GM23248 (cell line): Measurements from ENCODE around the gene AGAP1. TPM values are rescaled to one million over a fixed set of nuclear protein-coding genes. Genes with fewer than 3 reads are reported as not detected.

ENCODE experiments used
- DNase-seq: peaks from one replicate; pipeline ENCODE4 v3.0.0-alpha.2; 2015
- H2AFZ ChIP-seq: fragments of 200-600 bp; sonication (generic); 2 replicates; pipeline ENCODE4 v1.6.1; 2016; ENCODE audit warnings: antibody characterized with exemption
- H3F3A ChIP-seq: fragments of 200-600 bp; sonication (generic); 2 replicates; pipeline ENCODE4 v1.6.1; 2016; ENCODE audit warnings: mild to moderate bottlenecking, antibody characterized with exemption, mixed run types; ENCODE audit not compliant: insufficient read depth
- H3K27ac ChIP-seq: fragments of 200-600 bp; sonication (generic); 2 replicates; pipeline ENCODE4 v1.5.1; 2016; ENCODE audit warnings: mild to moderate bottlenecking
- H3K27me3 ChIP-seq: fragments of 200-600 bp; sonication (generic); replicated peaks from 2 replicates; pipeline ENCODE4 v1.6.1; 2016; ENCODE audit warnings: mild to moderate bottlenecking; ENCODE audit not compliant: insufficient read depth
- H3K36me3 ChIP-seq: fragments of 200-600 bp; sonication (generic); 2 replicates; pipeline ENCODE4 v1.6.1; 2016; ENCODE audit warnings: low read depth, mild to moderate bottlenecking
- H3K4me1 ChIP-seq: fragments of 200-600 bp; sonication (generic); 2 replicates; pipeline ENCODE4 v1.6.1; 2016; ENCODE audit warnings: mild to moderate bottlenecking; ENCODE audit not compliant: insufficient read depth
- H3K4me2 ChIP-seq: fragments of 200-600 bp; sonication (generic); one replicate; pipeline ENCODE4 v1.6.1; 2016; ENCODE audit warnings: mild to moderate bottlenecking; ENCODE audit not compliant: unreplicated experiment
- H3K4me3 ChIP-seq: fragments of 200-600 bp; sonication (generic); 2 replicates; pipeline ENCODE4 v1.5.1; 2016; ENCODE audit warnings: mild to moderate bottlenecking
- H3K79me2 ChIP-seq: fragments of 200-600 bp; sonication (generic); 2 replicates; pipeline ENCODE4 v1.6.1; 2016; ENCODE audit warnings: mild to moderate bottlenecking; ENCODE audit not compliant: insufficient read depth
- H3K9ac ChIP-seq: fragments of 200-600 bp; sonication (generic); 2 replicates; pipeline ENCODE4 v1.6.1; 2016; ENCODE audit warnings: mild to moderate bottlenecking
- H3K9me2 ChIP-seq: fragments of 200-600 bp; sonication (generic); 2 replicates; pipeline ENCODE4 v1.6.1; 2016; ENCODE audit warnings: mixed run types, mild to moderate bottlenecking, moderate library complexity; ENCODE audit not compliant: insufficient read depth
- H3K9me3 ChIP-seq: fragments of 200-600 bp; sonication (generic); one replicate; pipeline ENCODE4 v1.6.1; 2017; ENCODE audit warnings: low read depth
- H4K20me1 ChIP-seq: fragments of 200-600 bp; sonication (generic); 2 replicates; pipeline ENCODE4 v1.6.0; 2016; ENCODE audit not compliant: insufficient read depth
- EZH2 ChIP-seq: fragments of 200-600 bp; sonication (generic); IDR thresholded peaks from 2 replicates; pipeline ENCODE4 v1.6.1; 2018; ENCODE audit warnings: antibody characterized with exemption, mild to moderate bottlenecking; ENCODE audit not compliant: insufficient read depth, poor library complexity, severe bottlenecking
- EZH2phosphoT487 ChIP-seq: fragments of 200-600 bp; sonication (generic); IDR thresholded peaks from 2 replicates; pipeline ENCODE4 v1.6.1; 2018; ENCODE audit warnings: antibody characterized with exemption, moderate library complexity, mild to moderate bottlenecking, low read depth; ENCODE audit not compliant: insufficient read depth
- WGBS, 2 experiments: methylation state at CpG; one replicate each; pipeline ENCODE4 v1.1.6; 2015 to 2017; ENCODE audit warnings: low lambda C conversion rate in 2 of 2, low coverage in 1 of 2; ENCODE audit errors: missing lambda C conversion rate in 2 of 2; 5-methylcytosine and 5-hydroxymethylcytosine counted together
- in situ Hi-C: fragments of 300-500 bp; cut with MboI; formaldehyde crosslinking; loops from 2 replicates; pipeline ENCODE4 v1.15.0; 2020
- polyA plus RNA-seq: library from polyadenylated mRNA; unstranded; fragments of >200 nt; fragmentation: Nextera tagmentation; extraction: Ambion mirVana; gene quantifications from 2 replicates; pipeline ENCODE4 v1.2.1, GENCODE V29; 2016
- total RNA-seq: library from RNA; depleted of rRNA; stranded (reverse); fragments of >200 nt; shearing (Covaris generic); gene quantifications from 2 replicates; pipeline ENCODE4 v1.2.3, GENCODE V29; 2014

Gene AGAP1
- total and polyA plus RNA-seq, 2 experiments from 2014 or later: 2.2 to 9.9 TPM

- H2AFZ ChIP-seq: no peak overlapping the region
- no peak overlapping the region for H3K9ac ChIP-seq
- 0 out of 2 replicates have a peak, but pooled peaks cover 5% of the 10 kb centered on the region for H3K4me1 ChIP-seq
- no peaks in the 10 kb centered on the region for H3K9me3 ChIP-seq
- in situ Hi-C loops: no loop called here
- WGBS, 2 experiments: 96% methylated on average over 11 of the region's 11 CpGs
- H3K4me3 ChIP-seq: no peak overlapping the region
- DNase-seq: no peak
- H3K27ac ChIP-seq: no peak overlapping the region
- no peaks in the 10 kb centered on the region for H3K27me3 ChIP-seq
- H3F3A ChIP-seq: no peaks in the 10 kb centered on the region
- no peaks in the 10 kb centered on the region for H3K9me2 ChIP-seq
- H4K20me1 ChIP-seq: no peaks in the 10 kb centered on the region
- TF ChIP-seq EZH2 (no peak), EZH2phosphoT487 (no peak)
- H3K79me2 ChIP-seq: no peaks in the 10 kb centered on the region
- no peak overlapping the region for H3K4me2 ChIP-seq
- H3K36me3 ChIP-seq: no peaks in the 10 kb centered on the region
Measured at GRCh38 chr2:236081171-236081570, 587.3 kb downstream of the AGAP1 start.

DNA sequence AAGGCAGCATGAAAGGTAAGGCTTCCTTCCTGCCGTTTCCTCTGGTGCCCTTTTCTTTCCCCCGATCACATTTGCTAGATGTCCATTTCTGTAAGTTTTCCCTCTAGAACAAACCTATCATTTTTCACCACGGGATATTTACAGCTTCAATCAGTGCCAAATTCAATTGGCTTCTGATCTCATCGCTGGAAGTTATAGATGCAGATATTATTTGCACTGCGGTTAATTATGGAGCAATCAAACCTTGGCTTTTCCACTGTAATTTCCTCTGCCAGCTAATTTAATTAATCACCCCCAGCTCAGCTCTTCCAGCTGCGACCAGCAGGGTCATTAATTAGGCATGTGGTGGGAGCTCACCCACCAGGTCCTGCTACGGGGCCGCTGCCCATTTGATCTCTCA lies 588.2 kb downstream of the AGAP1 start:
- Histone ChIP-seq H3K79me2 (no peaks in the 10 kb centered on the region), H3K27me3 (no peaks in the 10 kb centered on the region), H3K27ac (no peak overlapping the region), H3F3A (no peaks in the 10 kb centered on the region), H3K9me2 (no peaks in the 10 kb centered on the region), H3K4me2 (no peak overlapping the region), H2AFZ (no peak overlapping the region), H3K4me1 (0 out of 2 replicates have a peak, but pooled peaks cover 5% of the 10 kb centered on the region), H3K9ac (no peak overlapping the region), H3K36me3 (no peaks in the 10 kb centered on the region), H4K20me1 (no peaks in the 10 kb centered on the region), H3K4me3 (no peak overlapping the region), H3K9me3 (no peaks in the 10 kb centered on the region)
- TF ChIP-seq EZH2phosphoT487: no peak
- TF ChIP-seq EZH2: no peak
- in situ Hi-C loops: no loop called here
- DNase-seq: no peak
- WGBS, 2 experiments: 79 to 82% methylated on average over 8 of the region's 8 CpGs

DNA sequence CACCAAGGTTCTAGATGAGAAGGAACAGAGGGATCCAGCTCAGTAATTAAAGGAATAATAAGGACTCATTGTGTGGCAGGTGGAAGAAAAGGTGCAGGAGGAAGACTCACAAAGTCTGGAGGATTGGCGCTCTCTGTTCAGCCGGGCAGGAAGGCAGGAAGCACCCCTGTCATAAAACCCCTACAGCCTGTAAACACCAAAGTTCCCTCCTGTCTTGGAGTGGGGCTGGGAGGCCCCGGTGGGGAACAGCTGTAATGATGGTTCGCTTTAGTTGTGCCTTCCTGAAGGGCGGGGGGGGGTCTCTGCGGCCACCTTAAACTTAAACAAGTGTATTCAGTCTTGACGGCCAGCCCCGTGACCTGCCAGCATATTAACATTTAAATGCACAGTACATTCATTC lies 590.1 kb downstream of the AGAP1 start:
- H3F3A ChIP-seq: no peaks in the 10 kb centered on the region
- DNase-seq: no peak
- no peak overlapping the region for H2AFZ ChIP-seq
- no peak overlapping the region for H3K4me2 ChIP-seq
- no peaks in the 10 kb centered on the region for H4K20me1 ChIP-seq
- TF ChIP-seq EZH2phosphoT487 (no peak), EZH2 (no peak)
- H3K27me3 ChIP-seq: no peaks in the 10 kb centered on the region
- no peaks in the 10 kb centered on the region for H3K9me3 ChIP-seq
- WGBS, 2 experiments: 95 to 97% methylated on average over 8 of the region's 8 CpGs
- no peak overlapping the region for H3K4me3 ChIP-seq
- in situ Hi-C loops: no loop called here
- no peaks in the 10 kb centered on the region for H3K9me2 ChIP-seq
- no peaks in the 10 kb centered on the region for H3K36me3 ChIP-seq
- no peaks in the 10 kb centered on the region for H3K4me1 ChIP-seq
- no peak overlapping the region for H3K27ac ChIP-seq
- no peak overlapping the region for H3K9ac ChIP-seq
- no peaks in the 10 kb centered on the region for H3K79me2 ChIP-seq

DNA sequence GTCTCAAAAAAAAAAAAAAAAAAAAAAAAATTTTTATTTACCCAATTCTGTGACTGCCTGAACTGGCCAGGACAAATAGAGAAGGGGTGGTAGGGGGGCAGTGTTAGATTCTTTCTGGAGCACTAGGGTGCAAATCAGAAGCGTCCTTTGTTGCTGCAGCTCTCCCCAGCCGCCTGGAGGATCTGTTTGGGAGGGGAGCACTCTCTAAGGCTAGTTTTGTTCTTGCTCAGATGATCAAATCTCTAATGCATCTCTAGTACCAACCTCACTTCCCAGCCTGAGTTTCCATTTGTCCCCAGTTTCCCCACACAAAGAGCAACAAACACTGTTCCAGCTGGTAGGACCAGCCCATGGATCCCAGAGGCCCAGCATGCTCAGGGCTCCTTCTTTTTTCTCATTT lies 591.4 kb downstream of the AGAP1 start:
- no peaks in the 10 kb centered on the region for H4K20me1 ChIP-seq
- H3K36me3 ChIP-seq: no peaks in the 10 kb centered on the region
- H3K4me3 ChIP-seq: no peak overlapping the region
- H3K4me2 ChIP-seq: no peak overlapping the region
- no peak overlapping the region for H3K9ac ChIP-seq
- no peak overlapping the region for H3K27ac ChIP-seq
- 92 to 94% methylated on average over 2 of the region's 2 CpGs for WGBS, 2 experiments
- no peak overlapping the region for H2AFZ ChIP-seq
- H3K79me2 ChIP-seq: no peaks in the 10 kb centered on the region
- no peaks in the 10 kb centered on the region for H3K27me3 ChIP-seq
- no peaks in the 10 kb centered on the region for H3K4me1 ChIP-seq
- H3K9me3 ChIP-seq: no peaks in the 10 kb centered on the region
- no peak for TF ChIP-seq EZH2phosphoT487
- no peak for TF ChIP-seq EZH2
- no peaks in the 10 kb centered on the region for H3K9me2 ChIP-seq
- in situ Hi-C loops: no loop called here
- no peaks in the 10 kb centered on the region for H3F3A ChIP-seq
- DNase-seq: no peak

DNA sequence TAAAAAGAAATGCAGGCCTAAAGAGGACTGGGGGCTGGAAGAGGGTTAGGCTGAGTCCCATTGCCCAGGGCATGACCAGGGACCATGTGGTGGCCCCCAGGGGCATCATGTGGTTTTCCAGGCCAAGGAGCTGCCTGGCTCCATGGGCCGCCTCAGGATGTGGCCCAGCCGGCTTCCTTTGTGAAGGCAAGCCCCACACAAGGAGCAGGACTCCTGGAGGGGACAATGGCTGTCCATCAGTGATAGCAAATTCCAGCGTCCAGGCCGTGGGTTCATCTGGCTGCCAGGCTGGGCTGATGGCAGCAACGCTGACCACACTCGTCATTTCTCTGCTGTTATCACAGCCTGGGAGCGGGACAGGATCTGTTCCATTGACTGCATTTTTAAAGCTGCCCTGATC lies 591.8 kb downstream of the AGAP1 start:
- no peak for TF ChIP-seq EZH2
- no peak for TF ChIP-seq EZH2phosphoT487
- Histone ChIP-seq H3K36me3 (no peaks in the 10 kb centered on the region), H3K27ac (no peak overlapping the region), H3K27me3 (no peaks in the 10 kb centered on the region), H3K9me2 (no peaks in the 10 kb centered on the region), H3K4me1 (no peaks in the 10 kb centered on the region), H2AFZ (no peak overlapping the region), H3K9me3 (no peaks in the 10 kb centered on the region), H3K9ac (no peak overlapping the region), H3K4me3 (no peak overlapping the region), H3K4me2 (no peak overlapping the region), H3K79me2 (no peaks in the 10 kb centered on the region), H4K20me1 (no peaks in the 10 kb centered on the region), H3F3A (no peaks in the 10 kb centered on the region)
- in situ Hi-C loops: no loop called here
- 97 to 98% methylated on average over 7 of the region's 7 CpGs for WGBS, 2 experiments
- DNase-seq: no peak
